ENCODE measurements around the gene MAPK14.
"Not testable (repeated sequence)": the region's sequence is repeated elsewhere in the genome, so short reads cannot be mapped to it uniquely, and the experiment has no call there.

MAPK14 gene

DNA sequence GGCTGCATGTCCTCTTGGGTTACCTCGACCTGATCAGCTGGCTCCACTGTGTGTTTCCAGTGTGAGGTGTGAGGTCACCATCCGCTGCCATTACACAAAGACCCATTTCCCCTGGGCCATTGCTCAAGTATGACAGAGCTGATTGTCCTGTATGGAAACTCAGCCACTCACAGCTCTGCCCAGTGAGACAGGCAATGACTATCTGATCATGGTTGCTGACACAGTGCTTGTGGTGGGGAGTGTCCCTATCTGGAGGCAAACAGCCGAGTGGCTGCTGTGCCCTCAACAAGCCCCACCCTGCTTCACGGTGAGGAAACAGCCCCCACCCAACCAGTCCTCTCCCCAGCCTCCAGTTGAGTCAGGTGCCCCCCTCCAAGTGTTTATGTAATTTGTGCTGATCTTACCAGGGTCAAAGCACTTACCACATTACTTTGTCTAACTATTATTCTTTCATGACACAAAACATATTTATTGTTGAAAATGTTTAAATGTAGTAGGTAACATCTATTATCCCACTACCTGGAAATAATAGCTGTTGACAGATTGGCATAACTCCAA, 91.0 kb downstream of the MAPK14 start:
- no peak overlapping the region for H3K4me3 ChIP-seq
- no peak for TF ChIP-seq Cebpa-rat (IDR thresholded peaks at IDR 0.05)
- peaks cover 100% of the 10 kb centered on the region for H3K4me1 ChIP-seq
- H4K20me1 ChIP-seq: no peaks in the 10 kb centered on the region
- no peaks in the 10 kb centered on the region for H3K36me3 ChIP-seq
- H3K27me3 ChIP-seq: no peaks in the 10 kb centered on the region
- peak overlapping the region; percentile 98 for H3K4me2 ChIP-seq
- H3K27ac ChIP-seq: peak overlapping the region; percentile 64
- H3K9ac ChIP-seq: no peak overlapping the region
- H3K9me3 ChIP-seq: no peaks in the 10 kb centered on the region

DNA sequence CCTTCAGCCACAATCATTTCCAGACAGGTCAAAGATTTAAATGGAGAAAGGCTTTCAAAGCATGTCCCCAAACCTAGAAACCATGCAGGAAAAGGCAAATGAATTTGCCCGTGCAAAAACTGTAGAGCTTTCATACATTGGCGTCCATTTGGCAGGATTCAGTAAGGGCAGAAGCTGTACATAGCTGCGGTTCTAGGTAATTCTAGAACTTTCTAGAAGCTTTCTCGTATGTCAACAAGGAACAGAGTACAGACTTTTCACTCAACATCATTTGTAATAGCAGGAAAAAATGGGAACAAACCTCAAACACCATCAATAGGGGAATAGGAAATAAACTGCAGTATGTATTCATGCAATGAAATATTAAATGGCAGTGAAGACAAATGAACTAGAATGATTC, 91.6 kb downstream of the MAPK14 start:
- no peak for TF ChIP-seq Cebpa-rat (IDR thresholded peaks at IDR 0.05)
- H3K4me2 ChIP-seq: peak overlapping the region; percentile 98; the same call in 1 of the 2 replicates
- H3K9me3 ChIP-seq: no peaks in the 10 kb centered on the region
- peaks cover 98% of the 10 kb centered on the region for H3K4me1 ChIP-seq
- H3K9ac ChIP-seq: no peak overlapping the region
- H3K27me3 ChIP-seq: no peaks in the 10 kb centered on the region
- H3K36me3 ChIP-seq: no peaks in the 10 kb centered on the region
- H4K20me1 ChIP-seq: no peaks in the 10 kb centered on the region
- H3K4me3 ChIP-seq: no peak overlapping the region
- H3K27ac ChIP-seq: peak overlapping the region; percentile 84

DNA sequence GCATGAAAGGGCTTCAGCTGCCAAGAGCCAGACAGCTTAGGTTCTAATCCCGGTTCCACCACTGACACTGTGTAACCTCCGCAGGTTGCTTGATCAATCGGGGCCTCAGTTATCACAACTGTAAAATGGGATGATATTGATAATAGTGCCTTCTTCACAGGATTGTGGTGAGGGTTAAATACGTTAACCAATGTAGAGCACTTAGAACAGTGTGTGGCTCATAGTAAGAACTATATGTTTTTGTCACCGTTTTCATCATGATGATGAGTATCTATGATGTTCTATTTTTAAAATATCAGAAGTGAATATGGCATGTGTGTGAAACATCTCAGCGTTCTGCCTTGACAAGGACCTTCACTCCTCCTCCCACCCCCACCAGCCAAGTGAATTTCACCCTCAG, 92.4 kb downstream of the MAPK14 start:
- Histone ChIP-seq H3K9ac (peak overlapping the region; percentile 72; the same call in 1 of the 2 replicates), H3K9me3 (no peaks in the 10 kb centered on the region), H3K27me3 (no peaks in the 10 kb centered on the region), H3K27ac (peak overlapping the region; percentile 84), H3K4me2 (peak overlapping the region; percentile 98), H4K20me1 (no peaks in the 10 kb centered on the region), H3K4me3 (peak overlapping the region; percentile 57), H3K36me3 (no peaks in the 10 kb centered on the region), H3K4me1 (peaks cover 98% of the 10 kb centered on the region)
- no peak for TF ChIP-seq Cebpa-rat (IDR thresholded peaks at IDR 0.05)

DNA sequence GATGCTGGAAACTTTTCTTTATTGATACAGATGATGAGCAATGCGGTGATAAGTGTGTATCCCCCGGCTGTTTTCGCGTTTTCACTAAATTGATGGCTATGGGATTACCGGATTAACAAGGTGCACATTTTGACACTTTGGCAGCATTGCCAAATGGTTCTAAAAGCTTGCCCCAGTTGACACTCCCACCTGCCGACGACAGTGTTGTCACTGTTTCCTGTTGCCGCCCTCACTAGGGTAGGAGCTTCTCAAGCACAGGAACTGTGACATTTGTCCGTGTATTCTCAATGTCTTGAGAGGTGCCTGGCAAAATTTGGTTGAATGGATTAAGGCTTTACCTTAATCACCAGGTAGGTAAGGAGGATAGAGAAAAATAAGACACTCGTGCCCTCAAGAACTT, 92.9 kb downstream of the MAPK14 start:
- peak overlapping the region; percentile 57 for H3K4me3 ChIP-seq
- peaks cover 97% of the 10 kb centered on the region for H3K4me1 ChIP-seq
- no peaks in the 10 kb centered on the region for H4K20me1 ChIP-seq
- no peak for TF ChIP-seq Cebpa-rat (IDR thresholded peaks at IDR 0.05)
- no peaks in the 10 kb centered on the region for H3K9me3 ChIP-seq
- peak overlapping the region; percentile 72 for H3K9ac ChIP-seq
- H3K36me3 ChIP-seq: no peaks in the 10 kb centered on the region
- no peaks in the 10 kb centered on the region for H3K27me3 ChIP-seq
- peak overlapping the region; percentile 98 for H3K4me2 ChIP-seq
- H3K27ac ChIP-seq: peak overlapping the region; percentile 84

DNA sequence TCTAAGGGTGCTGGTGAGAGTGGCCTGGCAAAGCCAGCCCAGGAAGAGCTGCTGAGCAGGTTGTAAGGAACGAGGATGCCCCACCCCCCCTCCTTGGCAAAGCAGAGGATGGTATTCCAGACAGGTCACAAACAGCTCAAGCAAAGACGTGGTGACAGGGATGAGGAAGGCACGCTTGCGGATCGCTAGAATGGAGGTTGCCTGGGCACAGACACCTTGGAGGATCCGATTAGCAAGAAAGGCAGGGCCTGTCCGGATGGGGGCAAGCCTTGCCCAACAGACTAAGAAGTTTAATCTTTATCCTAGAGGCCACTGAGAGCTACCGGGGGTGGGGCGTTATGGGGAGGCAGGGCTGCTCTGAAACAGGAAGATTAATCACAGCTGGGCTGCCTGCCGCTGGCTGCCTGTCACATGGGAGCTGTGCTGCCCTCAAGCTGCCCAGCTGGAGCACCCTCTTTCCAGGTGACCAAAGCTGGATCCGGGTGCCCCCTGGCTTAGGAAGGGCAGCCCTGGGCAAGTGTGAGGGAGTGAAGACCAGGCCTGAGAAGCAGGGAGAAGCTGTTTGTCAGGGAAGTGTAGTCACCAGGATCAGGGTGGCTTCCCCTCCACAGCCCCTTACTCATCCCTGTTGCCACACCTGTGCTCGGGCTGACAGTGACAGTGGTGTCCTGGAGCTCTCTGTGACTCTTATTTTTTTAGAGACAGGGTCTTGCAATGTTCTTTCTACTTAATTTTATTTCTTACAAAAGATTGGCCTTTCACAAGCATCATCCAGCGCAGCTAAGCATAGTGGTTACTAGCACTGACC, 93.6 kb downstream of the MAPK14 start:
- TF ChIP-seq Cebpa-rat (IDR thresholded peaks at IDR 0.05): no peak
- H3K36me3 ChIP-seq: no peaks in the 10 kb centered on the region
- peak overlapping the region; percentile 57 for H3K4me3 ChIP-seq
- H3K9ac ChIP-seq: peak overlapping the region; percentile 72
- no peaks in the 10 kb centered on the region for H3K27me3 ChIP-seq
- no peaks in the 10 kb centered on the region for H3K9me3 ChIP-seq
- H4K20me1 ChIP-seq: no peaks in the 10 kb centered on the region
- peaks cover 96% of the 10 kb centered on the region for H3K4me1 ChIP-seq
- peak overlapping the region; percentile 84 for H3K27ac ChIP-seq
- H3K4me2 ChIP-seq: peak overlapping the region; percentile 98

DNA sequence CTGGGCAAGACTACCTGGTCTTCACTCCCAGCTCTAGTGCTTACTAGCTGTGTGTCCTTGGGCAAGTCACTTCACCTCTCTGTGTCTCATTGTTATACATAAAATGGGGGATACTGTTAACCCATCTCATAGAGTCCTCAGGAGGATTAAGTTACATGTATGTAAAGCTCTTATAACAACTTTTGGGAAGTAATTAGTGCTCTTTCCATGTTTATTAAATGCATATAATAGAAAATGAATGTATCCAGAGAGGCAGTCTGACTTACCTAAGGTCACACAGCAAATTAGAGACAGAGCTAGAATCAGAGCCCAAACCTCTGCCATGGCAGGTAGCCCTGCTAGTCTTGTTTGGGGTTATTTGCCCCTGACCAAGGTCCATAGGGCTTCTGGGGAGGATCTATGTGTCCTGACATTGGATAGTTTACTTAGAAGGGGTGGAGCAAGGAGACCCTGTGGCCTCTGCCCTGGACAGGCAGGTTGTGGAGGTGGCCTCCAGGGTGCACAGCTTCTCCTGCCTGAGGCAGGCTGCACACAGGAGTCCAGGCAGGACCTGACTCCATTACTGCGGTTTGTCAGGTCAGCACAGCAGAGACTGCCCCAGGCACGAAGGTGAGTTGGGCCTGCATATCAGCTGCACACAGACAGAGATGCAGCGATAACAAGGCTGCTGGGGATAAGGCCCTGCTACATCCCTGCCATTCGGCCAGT, 94.3 kb downstream of the MAPK14 start:
- peak overlapping the region; percentile 98 for H3K4me2 ChIP-seq

DNA sequence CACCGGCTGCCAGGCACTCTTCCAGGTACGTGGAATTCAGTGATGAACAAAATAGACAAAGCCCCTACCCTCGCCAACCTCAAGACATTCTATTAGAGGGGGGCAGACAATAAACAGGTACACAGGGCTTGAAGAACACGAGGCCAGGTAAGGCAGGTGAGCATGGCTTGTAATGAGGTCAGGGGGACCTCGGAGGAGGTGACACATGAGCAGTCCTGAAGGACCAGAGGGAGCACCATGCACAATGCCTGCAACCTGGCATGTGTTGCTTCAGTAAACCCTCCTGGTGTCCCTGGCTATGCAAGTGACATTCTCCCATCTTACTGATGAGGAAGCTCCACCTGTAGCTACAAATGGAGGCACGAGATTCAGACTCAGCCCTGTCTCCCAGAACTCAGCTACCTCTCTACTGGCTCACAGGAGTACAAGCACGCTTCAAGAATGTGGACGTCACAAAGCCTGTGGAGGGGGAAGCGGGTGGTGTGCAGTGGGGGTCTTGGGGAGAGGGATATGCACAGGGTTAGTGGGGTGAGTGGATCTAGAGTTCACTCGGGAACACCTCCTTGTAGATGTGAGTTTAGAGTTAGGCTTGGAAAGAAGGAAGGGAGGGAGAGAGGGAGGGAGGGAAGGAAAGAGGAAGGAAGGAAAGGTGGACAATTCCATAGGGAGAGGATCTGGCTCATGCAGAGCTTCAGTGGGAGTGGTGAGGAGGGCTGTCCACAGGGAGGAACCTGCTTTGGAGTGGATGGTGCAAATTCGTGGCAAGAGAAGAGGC, 95.1 kb downstream of the MAPK14 start:
- peaks cover 96% of the 10 kb centered on the region for H3K4me1 ChIP-seq
- H3K4me3 ChIP-seq: no peak overlapping the region
- H3K4me2 ChIP-seq: peak overlapping the region; percentile 98
- peak overlapping the region; percentile 16; the same call in 1 of the 2 replicates for H3K9ac ChIP-seq
- H4K20me1 ChIP-seq: no peaks in the 10 kb centered on the region
- H3K36me3 ChIP-seq: no peaks in the 10 kb centered on the region
- H3K27ac ChIP-seq: peak overlapping the region; percentile 84
- no peaks in the 10 kb centered on the region for H3K9me3 ChIP-seq
- H3K27me3 ChIP-seq: no peaks in the 10 kb centered on the region
- no peak for TF ChIP-seq Cebpa-rat (IDR thresholded peaks at IDR 0.05)

More for the DNA sequence above, 94.3 kb downstream of the MAPK14 start:
- peak overlapping the region; percentile 72 for H3K9ac ChIP-seq
- no peaks in the 10 kb centered on the region for H4K20me1 ChIP-seq
- no peak overlapping the region for H3K4me3 ChIP-seq
- H3K36me3 ChIP-seq: no peaks in the 10 kb centered on the region
- TF ChIP-seq Cebpa-rat (IDR thresholded peaks at IDR 0.05): no peak
- H3K9me3 ChIP-seq: no peaks in the 10 kb centered on the region
- H3K27ac ChIP-seq: peak overlapping the region; percentile 84
- H3K27me3 ChIP-seq: no peaks in the 10 kb centered on the region
- peaks cover 96% of the 10 kb centered on the region for H3K4me1 ChIP-seq

DNA sequence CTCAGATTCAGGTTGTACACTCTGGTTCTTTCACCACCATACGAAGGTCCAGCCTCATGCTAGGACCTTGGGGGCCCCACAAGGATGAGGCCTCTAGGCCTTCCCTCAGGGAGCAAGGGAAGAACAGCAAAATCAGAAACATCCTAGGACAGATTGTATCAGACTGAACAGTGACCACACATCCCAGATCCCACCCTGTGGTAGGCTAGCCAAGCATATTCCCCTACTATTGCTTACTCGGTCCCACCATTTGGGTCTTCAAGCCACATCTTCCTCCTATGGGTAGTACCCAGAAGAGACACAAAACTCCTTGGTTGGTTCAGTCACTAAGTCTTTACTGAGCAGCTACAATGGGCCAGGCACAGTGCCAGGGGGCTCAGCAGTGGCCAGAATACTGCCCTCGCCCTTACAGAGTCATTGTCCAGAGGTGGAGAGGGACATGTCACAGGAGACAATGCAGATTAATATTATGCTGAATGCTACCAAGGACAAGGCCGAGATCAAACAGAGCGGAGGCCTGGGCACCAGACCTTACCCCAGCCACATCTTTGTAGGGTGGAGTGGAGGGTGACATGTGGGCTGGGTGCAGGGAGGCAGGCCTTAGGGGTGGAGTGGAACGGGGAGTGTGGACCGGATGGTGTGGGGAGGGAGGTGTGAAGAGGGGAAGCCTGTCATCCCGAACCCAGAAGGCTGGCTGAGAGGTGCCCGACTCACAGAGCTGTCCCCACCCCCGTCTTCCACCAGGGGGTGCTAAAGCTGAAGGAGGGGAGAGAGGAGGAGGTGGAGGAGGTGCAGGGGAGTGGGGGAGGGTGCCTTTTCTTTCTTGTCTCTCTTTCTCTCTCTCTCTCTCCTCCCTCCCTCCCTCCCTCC, 95.9 kb downstream of the MAPK14 start:
- H3K4me1 ChIP-seq: peaks cover 96% of the 10 kb centered on the region
- no peaks in the 10 kb centered on the region for H4K20me1 ChIP-seq
- no peaks in the 10 kb centered on the region for H3K36me3 ChIP-seq
- H3K9me3 ChIP-seq: no peaks in the 10 kb centered on the region
- peak overlapping the region; percentile 16; the same call in 1 of the 2 replicates for H3K9ac ChIP-seq
- H3K27me3 ChIP-seq: no peaks in the 10 kb centered on the region
- TF ChIP-seq Cebpa-rat (IDR thresholded peaks at IDR 0.05): no peak
- H3K27ac ChIP-seq: peak overlapping the region; percentile 84
- no peak overlapping the region for H3K4me3 ChIP-seq
- peak overlapping the region; percentile 98 for H3K4me2 ChIP-seq

DNA sequence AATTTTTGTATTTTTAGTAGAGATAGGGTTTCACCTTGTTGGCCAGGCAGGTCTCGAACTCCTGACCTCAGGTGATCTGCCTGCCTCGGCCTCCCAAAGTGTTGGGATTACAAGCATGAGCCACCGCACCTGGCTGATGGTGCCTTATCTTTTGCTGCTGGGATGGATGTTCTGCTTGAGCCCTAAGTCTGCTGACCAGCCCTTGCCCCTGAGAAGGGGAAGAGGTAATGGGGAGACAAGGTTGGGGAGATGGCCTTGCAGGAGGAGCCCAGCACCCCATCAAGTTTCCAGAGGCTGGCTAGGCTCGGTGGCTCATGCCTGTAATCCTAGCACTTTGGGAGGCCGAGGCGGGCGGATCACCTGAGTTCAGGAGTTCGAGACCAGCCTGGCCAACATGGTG, 96.7 kb downstream of the MAPK14 start:
- Histone ChIP-seq H3K4me2 (peak overlapping the region; percentile 67), H3K4me1 (peaks cover 96% of the 10 kb centered on the region), H3K27ac (peak overlapping the region; percentile 46; the same call in 1 of the 2 replicates)
- H3K36me3 ChIP-seq, H3K9me3 ChIP-seq, H3K27me3 ChIP-seq, H3K9ac ChIP-seq, H3K4me3 ChIP-seq, H4K20me1 ChIP-seq: not testable (repeated sequence)

Measured in BLaER1 (cell line).